ENCODE data around the gene METTL16.
"Not testable (repeated sequence)": the region's sequence is repeated elsewhere in the genome, so short reads cannot be mapped to it uniquely, and the experiment has no call there.

DNA sequence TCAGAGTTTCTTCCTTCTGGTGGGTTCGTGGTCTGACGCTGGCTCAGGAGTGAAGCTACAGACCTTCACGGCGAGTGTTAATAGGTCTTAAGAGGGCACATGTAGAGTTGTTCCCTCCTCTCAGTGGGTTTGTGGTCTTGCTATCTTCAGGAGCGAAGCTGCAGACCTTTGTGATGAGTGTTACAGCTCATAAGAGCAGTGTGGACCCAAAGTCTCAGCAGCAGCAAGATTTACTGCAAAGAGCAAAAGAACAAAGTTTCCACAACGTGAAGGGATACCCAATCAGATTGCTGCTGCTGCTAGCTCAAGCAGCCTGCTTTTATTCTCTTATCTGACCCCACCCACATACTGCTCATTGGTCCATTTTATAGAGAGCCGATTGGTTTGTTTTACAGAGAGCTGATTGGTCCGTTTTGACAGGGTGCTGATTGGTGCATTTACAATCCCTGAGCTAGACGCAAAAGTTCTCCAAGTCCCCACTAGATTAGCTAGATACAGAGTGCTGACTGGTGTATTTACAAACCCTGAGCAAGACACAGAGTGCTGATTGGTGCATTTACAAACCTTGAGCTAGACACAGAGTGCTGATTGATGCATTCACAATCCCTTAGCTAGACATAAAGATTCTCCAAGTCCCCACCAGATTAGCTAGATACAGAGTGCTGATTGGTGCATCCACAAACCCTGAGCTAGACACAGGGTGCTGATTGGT is 19.7 kb upstream of the METTL16 start:
- TF ChIP-seq ESRRG (CRISPR knock-in tag; IDR thresholded peaks at IDR 0.05); BACH2 (CRISPR knock-in tag; IDR thresholded peaks at IDR 0.05; ENCODE audit: borderline replicate concordance): not testable (repeated sequence)
- TF ChIP-seq, protein P1, sequence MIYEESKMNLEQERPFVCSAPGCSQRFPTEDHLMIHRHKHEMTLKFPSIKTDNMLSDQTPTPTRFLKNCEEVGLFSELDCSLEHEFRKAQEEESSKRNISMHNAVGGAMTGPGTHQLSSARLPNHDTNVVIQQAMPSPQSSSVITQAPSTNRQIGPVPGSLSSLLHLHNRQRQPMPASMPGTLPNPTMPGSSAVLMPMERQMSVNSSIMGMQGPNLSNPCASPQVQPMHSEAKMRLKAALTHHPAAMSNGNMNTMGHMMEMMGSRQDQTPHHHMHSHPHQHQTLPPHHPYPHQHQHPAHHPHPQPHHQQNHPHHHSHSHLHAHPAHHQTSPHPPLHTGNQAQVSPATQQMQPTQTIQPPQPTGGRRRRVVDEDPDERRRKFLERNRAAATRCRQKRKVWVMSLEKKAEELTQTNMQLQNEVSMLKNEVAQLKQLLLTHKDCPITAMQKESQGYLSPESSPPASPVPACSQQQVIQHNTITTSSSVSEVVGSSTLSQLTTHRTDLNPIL (CRISPR knock-in tag; IDR thresholded peaks at IDR 0.05; ENCODE audit: low read depth): not testable (repeated sequence)
